ENCODE measurements around the gene DNAJC17.

Gene DNAJC17, protein sequence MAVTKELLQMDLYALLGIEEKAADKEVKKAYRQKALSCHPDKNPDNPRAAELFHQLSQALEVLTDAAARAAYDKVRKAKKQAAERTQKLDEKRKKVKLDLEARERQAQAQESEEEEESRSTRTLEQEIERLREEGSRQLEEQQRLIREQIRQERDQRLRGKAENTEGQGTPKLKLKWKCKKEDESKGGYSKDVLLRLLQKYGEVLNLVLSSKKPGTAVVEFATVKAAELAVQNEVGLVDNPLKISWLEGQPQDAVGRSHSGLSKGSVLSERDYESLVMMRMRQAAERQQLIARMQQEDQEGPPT

GRCh38 chr15:40807028-40807887, at the start of gene DNAJC17, which contains the start of gene ZFYVE19:
Gene DNAJC17 (minus strand): TSS chr15:40807473. CDS start chr15:40807446, 27 bp downstream.
Gene ZFYVE19 (plus strand): TSS chr15:40807089. CDS start chr15:40807590, 501 bp downstream.
- no peak for TF ChIP-seq ZNF274 (IDR thresholded peaks at IDR 0.05; ENCODE audit: low read depth, low read length)

DNA sequence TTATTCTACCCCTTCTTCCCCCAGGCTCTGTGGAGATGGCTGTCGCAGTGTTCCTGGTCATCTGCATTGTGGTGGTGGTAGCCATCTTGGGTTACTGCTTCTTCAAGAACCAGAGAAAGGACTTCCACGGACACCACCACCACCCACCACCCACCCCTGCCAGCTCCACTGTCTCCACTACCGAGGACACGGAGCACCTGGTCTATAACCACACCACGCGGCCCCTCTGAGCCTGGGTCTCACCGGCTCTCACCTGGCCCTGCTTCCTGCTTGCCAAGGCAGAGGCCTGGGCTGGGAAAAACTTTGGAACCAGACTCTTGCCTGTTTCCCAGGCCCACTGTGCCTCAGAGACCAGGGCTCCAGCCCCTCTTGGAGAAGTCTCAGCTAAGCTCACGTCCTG, 49.5 kb upstream of the DNAJC17 start:
- no peak overlapping the region for H3K4me3 ChIP-seq (ENCODE audit: low read length)
- no peak for TF ChIP-seq ZNF274 (IDR thresholded peaks at IDR 0.05; ENCODE audit: low read depth, low read length)

More at GRCh38 chr15:40807028-40807887, at the start of gene DNAJC17, which contains the start of gene ZFYVE19:
- peak within 1 kb of the TSS; percentile 78 for H3K4me3 ChIP-seq (ENCODE audit: low read length)

DNA sequence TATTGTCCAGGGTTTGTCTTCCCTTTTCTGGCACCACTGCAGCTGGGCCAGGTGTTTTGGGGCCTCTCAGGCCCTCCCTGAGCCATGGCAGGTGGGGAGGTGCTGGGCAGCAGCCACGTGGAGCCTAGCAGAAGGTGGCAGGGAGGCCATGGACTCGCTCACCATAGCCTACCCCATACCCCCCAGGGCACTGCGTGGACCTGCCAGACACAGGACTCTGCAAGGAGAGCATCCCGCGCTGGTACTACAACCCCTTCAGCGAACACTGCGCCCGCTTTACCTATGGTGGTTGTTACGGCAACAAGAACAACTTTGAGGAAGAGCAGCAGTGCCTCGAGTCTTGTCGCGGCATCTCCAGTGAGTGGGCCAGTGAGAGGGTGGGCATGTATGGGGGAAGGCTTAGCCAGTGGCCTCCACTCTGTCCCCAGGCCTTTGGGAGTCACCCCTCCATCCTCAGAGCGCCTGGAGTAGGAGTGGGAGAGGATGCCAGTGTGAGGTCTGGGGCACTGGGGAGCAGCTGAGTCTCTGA, 48.5 kb upstream of the DNAJC17 start:
- no peak overlapping the region for H3K4me3 ChIP-seq (ENCODE audit: low read length)
- TF ChIP-seq ZNF274 (IDR thresholded peaks at IDR 0.05; ENCODE audit: low read depth, low read length) = no peak

DNA sequence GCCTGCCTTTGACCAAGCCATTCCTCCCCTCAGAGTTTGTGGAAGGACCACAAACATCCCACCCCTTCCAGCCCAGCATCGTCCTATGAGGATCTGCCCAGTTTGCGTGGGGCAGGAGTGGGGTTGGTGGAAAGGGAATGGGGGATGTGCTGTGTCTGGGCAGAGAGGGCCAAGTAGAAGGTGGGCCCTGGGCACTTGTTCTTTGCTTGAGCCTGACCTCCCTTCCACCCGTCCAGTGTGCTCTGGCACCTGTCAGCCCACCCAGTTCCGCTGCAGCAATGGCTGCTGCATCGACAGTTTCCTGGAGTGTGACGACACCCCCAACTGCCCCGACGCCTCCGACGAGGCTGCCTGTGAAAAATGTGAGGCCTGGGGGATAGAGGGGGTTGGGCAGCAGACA, 46.9 kb upstream of the DNAJC17 start:
- no peak for TF ChIP-seq ZNF274 (IDR thresholded peaks at IDR 0.05; ENCODE audit: low read depth, low read length)
- H3K4me3 ChIP-seq (ENCODE audit: low read length) = no peak overlapping the region

DNA sequence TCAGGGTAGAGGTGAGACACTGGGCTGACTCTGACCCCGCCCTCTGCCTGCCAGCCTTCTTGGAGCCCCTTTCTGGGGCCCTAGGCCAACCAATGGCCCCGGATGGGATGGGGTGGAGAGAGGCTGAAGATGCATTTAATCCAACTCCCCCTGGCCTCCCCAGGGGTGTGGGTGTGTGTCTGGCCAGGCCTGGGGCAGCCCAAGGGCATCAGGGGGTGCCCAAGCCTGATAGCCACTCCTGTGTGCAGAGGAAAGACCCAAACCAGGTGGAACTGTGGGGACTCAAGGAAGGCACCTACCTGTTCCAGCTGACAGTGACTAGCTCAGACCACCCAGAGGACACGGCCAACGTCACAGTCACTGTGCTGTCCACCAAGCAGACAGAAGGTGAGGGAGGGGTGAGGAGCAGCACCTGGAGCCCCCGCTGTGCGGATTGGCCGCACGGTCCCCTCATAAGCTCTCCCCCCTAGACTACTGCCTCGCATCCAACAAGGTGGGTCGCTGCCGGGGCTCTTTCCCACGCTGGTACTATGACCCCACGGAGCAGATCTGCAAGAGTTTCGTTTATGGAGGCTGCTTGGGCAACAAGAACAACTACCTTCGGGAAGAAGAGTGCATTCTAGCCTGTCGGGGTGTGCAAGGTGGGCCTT, 46.1 kb upstream of the DNAJC17 start:
- no peak for TF ChIP-seq ZNF274 (IDR thresholded peaks at IDR 0.05; ENCODE audit: low read depth, low read length)
- H3K4me3 ChIP-seq (ENCODE audit: low read length) = no peak overlapping the region

DNA sequence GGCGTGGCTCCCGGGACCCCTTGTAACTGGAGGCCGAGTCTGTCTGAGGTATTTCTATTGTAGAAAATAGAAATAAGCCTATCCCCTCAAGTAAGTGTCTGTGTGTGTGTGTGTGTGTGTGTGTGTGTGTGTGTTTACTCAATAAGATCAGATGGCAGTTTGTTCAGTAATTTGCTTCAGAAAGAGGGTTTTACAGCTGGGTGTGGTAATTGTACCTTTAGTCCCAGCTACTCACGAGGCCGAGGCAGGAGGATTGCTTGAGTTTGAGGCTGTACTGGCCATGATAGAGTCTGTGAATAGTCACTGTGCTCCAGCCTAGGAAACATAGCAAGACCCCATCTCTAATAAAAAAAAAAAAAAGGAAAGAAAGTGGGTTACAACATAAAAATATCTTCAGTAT, 45.3 kb upstream of the DNAJC17 start:
- no peak for TF ChIP-seq ZNF274 (IDR thresholded peaks at IDR 0.05; ENCODE audit: low read depth, low read length)
- no peak overlapping the region for H3K4me3 ChIP-seq (ENCODE audit: low read length)

- H3K4me3 ChIP-seq (ENCODE audit: low read length) = no peak overlapping the region
- TF ChIP-seq ZNF274 (IDR thresholded peaks at IDR 0.05; ENCODE audit: low read depth, low read length) = no peak
These were observed 43.4 kb upstream of the DNAJC17 start for GRCh38 chr15:40850576-40851112.

GRCh38 chr15:40847223-40847961, 40.1 kb upstream of the DNAJC17 start:
- H3K4me3 ChIP-seq (ENCODE audit: low read length) = no peak overlapping the region; the same call in 1 of the 2 replicates
- TF ChIP-seq ZNF274 (IDR thresholded peaks at IDR 0.05; ENCODE audit: low read depth, low read length) = no peak

GRCh38 chr15:40846841-40847222, 39.6 kb upstream of the DNAJC17 start:
- no peak overlapping the region; the same call in 1 of the 2 replicates for H3K4me3 ChIP-seq (ENCODE audit: low read length)
- no peak for TF ChIP-seq ZNF274 (IDR thresholded peaks at IDR 0.05; ENCODE audit: low read depth, low read length)

DNA sequence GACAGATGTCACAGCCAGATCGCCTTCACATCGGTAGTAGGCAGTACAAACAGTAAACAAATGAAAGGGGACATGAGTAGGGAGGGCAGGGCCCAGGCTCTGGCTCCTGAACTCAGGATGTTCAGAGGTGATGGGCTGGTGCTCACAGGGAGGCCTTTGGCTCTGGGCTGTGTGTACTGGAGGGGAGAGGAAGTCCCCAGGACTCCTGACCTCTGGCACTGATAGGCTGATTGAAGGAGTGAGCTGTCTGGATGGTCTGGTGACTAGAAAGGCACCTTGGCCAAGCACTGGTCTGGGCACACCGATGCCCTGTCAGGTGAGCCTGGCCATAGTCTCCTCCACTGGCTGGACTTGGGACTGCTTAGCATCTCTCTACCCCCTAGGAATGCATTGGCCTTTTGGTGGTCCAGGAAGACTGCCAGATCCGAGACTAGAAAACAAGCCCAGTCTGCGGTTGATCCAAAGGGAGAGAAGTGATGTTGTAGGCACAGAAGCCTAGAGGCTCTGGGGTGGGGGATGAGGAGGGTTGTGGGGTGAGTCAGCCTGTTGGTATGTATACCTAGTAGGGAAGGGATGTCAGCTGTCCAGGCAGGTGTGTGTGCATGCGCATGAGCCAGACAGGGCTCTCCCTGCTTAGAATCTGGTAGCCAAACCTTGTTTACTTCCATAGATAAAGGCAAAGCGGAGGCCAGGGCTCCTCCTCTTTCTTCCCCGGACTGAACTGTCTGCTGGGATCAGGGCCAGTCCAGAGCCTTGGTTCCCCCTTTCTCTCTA, 38.4 kb upstream of the DNAJC17 start:
- no peak overlapping the region for H3K4me3 ChIP-seq (ENCODE audit: low read length)
- no peak for TF ChIP-seq ZNF274 (IDR thresholded peaks at IDR 0.05; ENCODE audit: low read depth, low read length)

GRCh38 chr15:40845036-40845435, 37.8 kb upstream of the DNAJC17 start:
- peak overlapping the region; percentile 61; the same call in 1 of the 2 replicates for H3K4me3 ChIP-seq (ENCODE audit: low read length)

GRCh38 chr15:40844696-40845030, 37.4 kb upstream of the DNAJC17 start:
- peak overlapping the region; percentile 61; the same call in 1 of the 2 replicates for H3K4me3 ChIP-seq (ENCODE audit: low read length)
- no peak for TF ChIP-seq ZNF274 (IDR thresholded peaks at IDR 0.05; ENCODE audit: low read depth, low read length)

More at GRCh38 chr15:40845036-40845435, 37.8 kb upstream of the DNAJC17 start:
- no peak for TF ChIP-seq ZNF274 (IDR thresholded peaks at IDR 0.05; ENCODE audit: low read depth, low read length)

Data from GM08714 (cell line).